GM18870 (cell line): ENCODE data around the gene ANKRD11.

Experiments used
- ATAC-seq: cut with Tn5 transposase; IDR thresholded peaks from one replicate; pipeline ENCODE4 v1.9.1; 2021; ENCODE audit warnings: moderate library complexity; ENCODE audit not compliant: unreplicated experiment

ANKRD11 gene

DNA sequence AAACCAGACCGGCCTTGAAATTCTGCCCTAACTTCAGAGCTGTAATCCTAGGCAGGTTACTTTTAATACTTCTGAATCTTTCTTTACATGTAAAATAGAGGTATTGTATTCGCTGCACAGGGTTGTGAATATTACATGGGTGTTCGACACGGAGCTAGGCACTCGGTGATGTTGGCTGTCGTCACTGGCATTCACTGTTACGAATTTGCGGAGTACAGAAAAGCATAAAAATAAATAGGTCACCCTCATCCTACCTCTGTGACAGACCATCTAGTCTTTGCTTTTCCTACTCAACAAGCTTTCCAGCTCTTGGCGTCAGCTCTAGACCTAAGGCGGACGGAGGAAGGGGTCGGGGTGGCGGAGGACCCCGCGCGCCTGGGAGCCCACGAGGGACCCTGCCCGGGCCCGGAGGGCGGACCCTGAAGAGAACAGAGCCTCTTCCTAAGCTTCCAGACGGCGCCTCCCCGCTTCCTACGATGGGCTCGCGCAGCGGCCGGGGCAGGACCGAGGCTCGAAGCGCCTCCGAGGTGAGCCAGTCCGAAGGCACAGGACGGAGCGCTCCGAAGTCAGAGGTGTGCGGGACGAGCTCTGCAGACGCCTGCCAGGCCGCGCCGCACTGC, 17.0 kb upstream of the ANKRD11 start:
- peak; percentile 1 for ATAC-seq

DNA sequence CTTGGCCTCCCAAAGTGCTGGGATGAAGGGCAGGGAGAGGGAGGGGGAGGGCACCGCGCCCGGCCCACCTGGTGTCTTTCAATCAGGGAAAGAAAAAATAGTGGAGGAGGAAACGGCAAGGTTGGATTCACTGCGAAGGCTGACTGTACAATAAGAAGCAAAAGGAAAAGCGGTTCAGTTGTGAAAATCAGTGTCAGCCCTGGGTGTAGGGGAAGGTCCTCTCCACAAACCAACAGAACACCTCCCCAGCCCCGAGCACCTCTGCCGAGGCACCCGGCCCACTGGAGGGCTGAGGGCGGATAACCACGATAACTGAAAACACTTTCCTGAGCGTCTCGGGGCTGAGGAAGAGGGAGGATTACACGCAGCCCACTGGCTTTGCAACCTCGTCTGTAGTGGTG, 16.4 kb upstream of the ANKRD11 start:
- ATAC-seq, result no peak

DNA sequence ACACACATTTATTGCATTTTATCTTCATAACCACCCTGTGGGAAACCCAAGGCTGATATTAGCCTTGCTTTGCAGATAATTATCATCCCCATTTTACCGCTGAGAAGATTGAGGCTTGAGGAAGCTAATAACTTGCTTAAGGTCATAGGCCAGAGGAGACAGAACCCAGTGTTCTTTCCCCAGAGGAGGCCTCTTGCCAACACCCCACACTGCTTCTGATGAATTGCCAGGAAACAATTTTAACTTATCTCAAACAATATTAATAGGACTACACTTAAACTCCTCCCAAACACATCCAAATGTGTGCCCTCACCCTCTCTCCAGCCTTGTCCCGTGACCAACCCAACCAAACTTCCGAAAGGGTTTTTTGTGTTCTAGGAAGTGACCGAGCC, 15.7 kb upstream of the ANKRD11 start:
- no peak for ATAC-seq

DNA sequence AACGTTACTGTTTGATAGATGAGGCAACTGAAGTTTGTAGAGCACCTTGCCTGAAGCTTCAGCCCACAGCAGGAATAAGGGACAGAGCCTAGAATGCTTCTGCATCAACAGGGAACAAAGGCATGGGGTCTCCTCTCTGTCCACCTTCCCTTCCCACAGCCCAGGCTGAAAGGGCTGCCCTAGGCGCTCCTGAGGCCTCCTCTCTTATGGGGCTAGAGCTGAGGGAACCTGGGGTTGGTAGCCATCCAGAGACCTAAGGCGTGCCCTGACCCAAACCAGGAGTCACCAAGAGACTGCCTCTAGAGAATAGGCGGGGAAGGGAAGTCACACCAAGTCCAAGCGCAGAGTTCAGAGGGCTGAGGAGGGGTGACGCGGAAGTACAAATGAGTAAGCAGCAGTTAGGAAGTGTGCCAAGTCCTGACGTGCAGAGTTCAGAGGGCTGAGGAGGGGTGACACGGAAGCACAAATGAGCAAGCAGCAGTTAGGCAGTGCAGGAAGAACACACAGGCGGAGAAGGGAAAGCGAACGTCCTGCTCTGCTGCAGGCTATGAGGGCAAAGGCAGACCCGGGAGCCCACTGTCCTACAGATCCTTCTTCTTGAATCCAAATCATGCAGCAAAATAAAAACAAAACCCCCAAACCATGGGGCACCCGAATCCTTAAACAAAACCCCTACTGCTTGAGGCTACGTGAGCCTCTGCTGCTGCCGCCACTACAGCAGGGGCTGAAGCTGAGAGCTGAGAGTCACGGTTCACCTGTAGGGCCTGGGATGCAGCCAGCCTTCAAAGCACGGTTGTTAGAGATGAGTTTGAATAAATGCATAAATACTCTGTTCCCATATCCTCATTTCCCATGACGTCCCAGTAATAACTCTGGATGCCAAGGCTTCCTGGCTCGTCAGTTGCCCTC, 15.1 kb upstream of the ANKRD11 start:
- ATAC-seq, result peak; percentile 47

GRCh38 chr16:89504091-89504490, 13.7 kb upstream of the ANKRD11 start:
- ATAC-seq, result no peak

DNA sequence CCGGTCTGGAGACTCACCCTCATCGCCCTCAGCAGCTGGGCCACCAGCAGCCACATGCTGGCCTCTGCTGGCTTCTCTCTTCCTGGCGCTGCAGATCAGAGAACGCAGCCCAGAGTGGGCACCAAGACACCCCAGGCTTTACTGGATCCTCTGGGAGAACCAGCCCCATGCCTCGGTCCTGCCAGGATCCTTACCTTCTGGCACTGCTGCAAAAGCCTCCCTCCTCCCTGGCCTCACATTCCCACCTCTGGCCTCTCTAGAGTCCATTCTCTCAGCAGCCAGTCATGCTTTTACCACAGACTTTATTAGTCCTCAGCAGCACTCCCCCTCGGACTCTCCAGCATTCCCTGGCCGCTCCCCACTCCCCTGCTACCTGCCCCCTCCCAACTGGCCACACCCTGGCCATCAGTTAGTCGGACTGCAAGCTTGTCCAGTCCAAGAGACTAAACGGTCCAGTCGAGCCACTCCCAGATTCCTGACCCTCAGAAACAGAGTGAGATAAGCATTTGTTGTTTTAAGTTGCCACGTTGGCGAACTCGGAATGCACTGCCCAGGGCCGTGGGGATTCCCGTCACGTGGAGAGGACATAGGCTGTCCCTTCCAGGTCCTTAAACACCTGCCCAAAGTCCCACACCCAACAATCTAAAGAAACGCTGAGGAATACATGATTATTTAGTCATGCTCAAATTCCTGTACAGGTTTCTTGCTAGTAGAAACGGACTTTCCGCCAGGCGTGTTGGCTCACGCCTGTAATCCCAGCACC, 11.9 kb upstream of the ANKRD11 start:
- ATAC-seq, result no peak

DNA sequence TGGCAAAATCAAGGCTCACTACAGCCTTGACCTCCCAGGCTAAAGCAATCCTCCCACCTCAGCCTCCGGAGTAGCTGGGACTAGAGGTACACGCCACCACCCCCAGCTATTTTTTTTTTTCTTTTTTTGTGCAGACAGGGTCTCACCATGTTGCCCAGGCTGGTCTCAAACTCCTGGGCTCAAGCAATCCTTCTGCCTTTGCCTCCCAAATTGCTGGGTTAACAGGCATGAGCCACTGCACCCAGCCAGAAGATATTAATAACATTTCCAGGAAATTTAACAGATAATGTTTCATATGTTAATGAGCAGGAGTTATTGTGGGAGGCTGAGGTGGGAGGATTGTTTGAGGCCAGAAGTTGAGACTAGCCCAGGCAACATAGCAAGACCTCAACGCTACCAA, 9.4 kb upstream of the ANKRD11 start:
- no peak for ATAC-seq

DNA sequence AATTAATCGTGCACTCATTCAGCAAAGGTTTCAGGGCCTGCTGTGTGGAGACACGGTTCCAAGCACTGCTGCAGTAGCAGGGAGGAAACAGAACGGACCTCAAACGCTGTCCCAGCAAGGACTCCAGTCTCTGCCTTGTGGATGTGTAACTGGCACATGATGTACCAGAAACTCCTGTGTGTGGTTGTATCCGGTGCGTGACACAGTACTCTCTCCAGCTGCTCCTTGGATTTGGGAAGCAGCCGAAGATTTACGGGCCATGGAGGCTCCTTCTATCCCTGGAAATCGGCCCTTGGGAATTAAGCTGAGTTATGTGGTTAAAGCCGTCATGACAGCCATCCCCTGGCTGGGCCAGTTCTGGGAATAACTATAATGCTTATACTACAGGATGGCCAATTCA, 8.5 kb upstream of the ANKRD11 start:
- ATAC-seq, result no peak

GRCh38 chr16:89495121-89495520, 4.8 kb upstream of the ANKRD11 start:
- no peak for ATAC-seq

GRCh38 chr16:89493776-89494175, 3.4 kb upstream of the ANKRD11 start:
- no peak for ATAC-seq

DNA sequence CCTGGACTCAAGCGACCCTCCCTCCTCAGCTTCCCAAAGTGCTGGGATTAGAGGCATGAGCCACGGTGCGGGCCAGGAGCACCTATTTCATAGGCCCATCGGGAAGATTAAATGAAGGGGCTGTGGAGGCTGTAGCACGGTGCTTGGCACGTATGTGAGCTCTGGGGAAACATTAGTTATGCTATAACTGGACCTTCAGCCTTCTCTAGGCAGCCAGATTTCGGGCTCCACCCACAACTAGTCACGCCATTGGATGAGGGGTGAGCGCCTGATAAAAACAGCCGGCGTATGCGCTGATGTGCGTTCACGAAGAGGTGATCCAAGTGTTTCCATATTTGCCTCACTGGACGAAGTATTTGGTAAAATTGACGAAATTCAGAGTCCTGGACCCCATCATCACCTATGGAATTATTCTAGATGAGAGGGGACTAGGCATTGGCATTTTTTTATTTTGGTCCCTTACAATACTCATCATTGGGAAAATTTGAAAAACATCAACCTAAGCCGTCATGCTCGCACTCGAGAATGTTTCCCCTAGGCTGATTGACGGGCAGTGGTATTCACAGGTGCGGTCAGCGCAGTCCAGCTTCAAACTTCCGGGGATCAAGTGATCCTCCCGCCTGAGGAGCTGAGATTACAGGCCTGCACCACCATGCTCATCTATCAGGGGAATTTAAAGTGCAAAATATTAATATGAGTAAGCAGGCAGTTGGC, 1.8 kb upstream of the ANKRD11 start:
- no peak for ATAC-seq

- no peak for ATAC-seq
Observed at GRCh38 chr16:89491238-89491869, 993 bp upstream of the ANKRD11 start.

GRCh38 chr16:89489898-89490438, 393 bp downstream of the ANKRD11 start:
- no peak for ATAC-seq

GRCh38 chr16:89489040-89489897, 1.1 kb downstream of the ANKRD11 start:
- ATAC-seq, result no peak

DNA sequence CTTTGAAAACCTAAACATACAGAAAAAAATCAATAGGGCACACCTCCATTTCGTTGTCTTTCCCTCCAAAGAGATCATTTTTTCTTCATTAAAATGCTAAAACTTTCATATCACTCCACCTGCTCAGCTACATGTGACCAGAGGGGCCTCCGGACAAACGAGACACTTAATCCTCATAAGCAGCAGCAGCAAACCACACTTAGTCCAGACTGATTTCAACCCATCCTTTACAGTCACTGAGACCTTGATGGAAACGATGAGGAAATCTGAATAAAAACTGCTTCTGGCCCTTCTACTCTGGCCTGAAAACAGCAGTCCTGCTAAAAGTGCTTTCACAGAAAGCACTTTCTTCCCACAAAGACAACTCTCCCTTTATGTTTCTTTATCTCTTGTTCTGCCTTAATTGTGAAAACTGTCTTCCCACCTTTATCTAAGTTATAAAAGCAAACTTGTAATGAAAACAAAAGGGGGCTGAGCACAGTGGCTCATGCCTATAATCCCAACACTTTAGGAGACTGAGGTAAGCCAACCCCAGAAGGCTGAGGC, 4.6 kb downstream of the ANKRD11 start:
- no peak for ATAC-seq

DNA sequence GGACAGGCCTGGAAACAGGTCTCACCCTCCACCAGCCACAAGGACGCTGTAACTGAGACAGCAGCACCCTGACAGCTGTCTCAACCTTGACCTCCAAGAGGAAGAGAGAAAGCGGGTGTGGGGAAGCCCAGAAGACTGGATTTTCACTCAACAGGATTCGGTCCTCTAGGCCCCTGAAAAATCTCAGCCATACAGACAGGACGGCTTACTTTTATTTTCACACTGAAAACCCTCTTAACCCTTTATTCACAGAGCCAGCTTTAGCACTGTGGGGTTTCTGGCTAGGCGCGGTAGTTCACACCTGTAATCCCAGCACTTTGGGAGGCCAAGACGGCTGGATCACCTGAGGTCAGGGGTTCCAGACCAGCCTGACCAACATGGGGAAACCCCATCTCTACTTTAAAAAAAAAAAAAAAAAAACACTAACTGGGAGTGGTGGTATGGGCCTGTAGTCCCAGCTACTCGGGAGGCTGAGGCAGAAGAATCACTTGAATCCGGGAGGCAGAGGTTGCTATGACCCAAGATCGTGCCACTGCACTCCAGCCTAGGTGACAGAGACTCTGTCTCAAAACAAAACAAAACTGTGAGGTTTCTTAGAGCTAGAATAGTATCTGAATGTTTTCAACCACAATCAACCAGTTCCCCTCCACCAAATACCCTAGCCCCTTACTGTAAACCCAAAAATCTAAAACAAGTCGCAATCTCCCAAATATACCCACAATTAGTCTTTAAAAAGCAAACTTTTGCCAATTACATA, 5.3 kb downstream of the ANKRD11 start:
- ATAC-seq, result no peak

DNA sequence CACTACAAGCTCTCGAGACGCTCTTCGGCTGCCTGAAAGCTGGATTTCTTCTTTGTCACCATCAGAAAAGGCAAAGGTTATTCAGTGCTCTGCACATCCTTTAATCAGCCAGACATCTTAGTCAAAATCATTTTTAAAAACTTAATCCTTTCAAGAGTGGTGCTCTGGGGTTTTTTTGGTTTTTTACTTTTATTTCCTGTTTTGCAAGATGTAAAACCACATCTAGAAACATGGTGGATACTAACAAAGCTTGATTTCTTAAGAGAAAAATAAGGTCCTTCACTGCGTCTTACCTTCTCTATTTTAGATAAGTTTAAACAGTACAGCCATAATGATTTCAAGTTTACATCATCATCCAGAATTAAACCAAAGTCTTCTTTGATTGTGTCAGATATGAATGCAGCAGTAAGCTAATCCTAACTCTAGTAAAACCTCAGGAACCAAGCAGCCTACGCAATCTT, 6.3 kb downstream of the ANKRD11 start:
- ATAC-seq, result no peak

- ATAC-seq, result no peak
Observed at GRCh38 chr16:89482817-89483205, 7.5 kb downstream of the ANKRD11 start.
